A549 (cell line): Measurements from ENCODE around the gene RYR3. TPM values are rescaled to one million over a fixed set of nuclear protein-coding genes. Genes with fewer than 3 reads are reported as not detected.

Experiments
- ATAC-seq, 2 experiments: fragments of 200-7000 bp in 1 of 2; fragments of >200 bp in 1 of 2; cut with Nextera tagmentation in 1 of 2; cut with Tn5 transposase in 1 of 2; 3 replicates each; pipeline versions ENCODE4 v1.8.0 to v1.9.1; 2018 to 2020; ENCODE audit warnings: mild to moderate bottlenecking in 1 of 2, moderate library complexity in 1 of 2
- CTCF ChIA-PET: fragments of 300-600 bp; sonication (Branson Sonifier 250); formaldehyde crosslinking; extraction: SDS; loops from one replicate; lab custom pipeline; 2021; ENCODE audit warnings: antibody characterized with exemption, inconsistent platforms; lab: Yijun Ruan, JAX
- POLR2A ChIA-PET: fragments of 350-600 bp; formaldehyde crosslinking; extraction: SDS; loops from one replicate; lab custom pipeline; 2021; ENCODE audit warnings: antibody characterized with exemption, inconsistent platforms; lab: Yijun Ruan, JAX
- DNase-seq, 2 experiments: peaks; one replicate each; pipeline versions ENCODE4 v3.0.0 to v3.0.0-alpha.2; 2011 to 2016; ENCODE audit warnings: low read depth in 1 of 2, low spot score in 1 of 2
- FAIRE-seq: peaks from 2 replicates; lab custom pipeline; 2011; peaks lifted over from hg19 to GRCh38; lab: Jason Lieb, UNC
- H3K27ac ChIP-seq, 2 experiments: fragments of >200 bp; sonication (Bioruptor Twin); formaldehyde crosslinking; 3 replicates each; pipeline ENCODE4 v1.5.1; 2016 to 2017
- H3K4me1 ChIP-seq: fragments of >200 bp; sonication (Bioruptor Twin); formaldehyde crosslinking; 3 replicates; pipeline ENCODE4 v1.6.1; 2016
- H3K4me2 ChIP-seq: fragments of >200 bp; sonication (Bioruptor Twin); formaldehyde crosslinking; 3 replicates; pipeline ENCODE4 v1.6.1; 2016
- H3K4me3 ChIP-seq: fragments of >200 bp; sonication (Bioruptor Twin); formaldehyde crosslinking; 3 replicates; pipeline ENCODE4 v1.5.1; 2016
- H3K9me3 ChIP-seq: fragments of >200 bp; sonication (Bioruptor Twin); formaldehyde crosslinking; 3 replicates; pipeline ENCODE4 v1.6.1; 2016
- ATOH8 ChIP-seq: fragments of 250-450 bp; sonication (Bioruptor Pico); IDR thresholded peaks from 2 replicates; pipeline ENCODE4 v1.5.0; 2020; ENCODE audit warnings: low read depth, mild to moderate bottlenecking, moderate library complexity
- CBX2 ChIP-seq: fragments of 200-600 bp; sonication (generic); IDR thresholded peaks from 2 replicates; pipeline ENCODE4 v1.6.1; 2016; ENCODE audit warnings: low read depth, mild to moderate bottlenecking, borderline replicate concordance
- CHD4 ChIP-seq: fragments of 200-600 bp; sonication (generic); IDR thresholded peaks from 2 replicates; pipeline ENCODE4 v1.6.1; 2016; ENCODE audit warnings: antibody characterized with exemption, mild to moderate bottlenecking, borderline replicate concordance
- E2F6 ChIP-seq: IDR thresholded peaks from 2 replicates; pipeline ENCODE4 v1.6.1; 2012; ENCODE audit warnings: low read depth, borderline replicate concordance
- EHMT2 ChIP-seq: fragments of 200-600 bp; sonication (generic); IDR thresholded peaks from 2 replicates; pipeline ENCODE4 v1.6.1; 2016; ENCODE audit warnings: antibody characterized with exemption, low read depth, mild to moderate bottlenecking, moderate library complexity
- ELK1 ChIP-seq: fragments of 150-350 bp; IDR thresholded peaks from 2 replicates; pipeline ENCODE4 v1.6.1; 2014; ENCODE audit warnings: low read depth, mild to moderate bottlenecking, low read length
- ESRRA ChIP-seq: fragments of 150-350 bp; IDR thresholded peaks from 2 replicates; pipeline ENCODE4 v1.6.1; 2014; ENCODE audit warnings: mild to moderate bottlenecking, low read length, borderline replicate concordance
- FOSL2 ChIP-seq, 2 experiments: fragments of 450-650 bp in 1 of 2; fragments of >200 bp in 1 of 2; sonication (Bioruptor Twin) in 1 of 2; formaldehyde crosslinking; IDR thresholded peaks; 2 replicates each; pipeline versions ENCODE4 v1.5.0 to v1.6.1; 2016 to 2020; ENCODE audit warnings: mild to moderate bottlenecking in 1 of 2, moderate library complexity in 1 of 2
- HDAC2 ChIP-seq: fragments of 200-600 bp; sonication (generic); IDR thresholded peaks from 2 replicates; pipeline ENCODE4 v1.6.1; 2016
- HES2 ChIP-seq: fragments of >200 bp; sonication (Bioruptor Twin); formaldehyde crosslinking; IDR thresholded peaks from 2 replicates; pipeline ENCODE4 v1.6.1; 2016
- JUNB ChIP-seq: fragments of >200 bp; sonication (Bioruptor Twin); formaldehyde crosslinking; IDR thresholded peaks from 2 replicates; pipeline ENCODE4 v1.6.1; 2016
- KDM5A ChIP-seq: fragments of 200-600 bp; sonication (generic); IDR thresholded peaks from 2 replicates; pipeline ENCODE4 v1.6.1; 2016; ENCODE audit warnings: antibody characterized with exemption, mild to moderate bottlenecking
- MAFK ChIP-seq: fragments of 450-650 bp; IDR thresholded peaks from 2 replicates; pipeline ENCODE4 v1.6.1; 2014; ENCODE audit not compliant: partially characterized antibody
- MAX ChIP-seq: IDR thresholded peaks from 2 replicates; pipeline ENCODE4 v1.6.1; 2012
- MAZ ChIP-seq: fragments of 150-350 bp; IDR thresholded peaks from 2 replicates; pipeline ENCODE4 v1.6.1; 2014; ENCODE audit warnings: antibody characterized with exemption, low read depth, low read length, borderline replicate concordance
- MYC ChIP-seq: IDR thresholded peaks from 2 replicates; pipeline ENCODE4 v1.6.1; 2012; ENCODE audit warnings: mild to moderate bottlenecking, inconsistent platforms, low read length, improper control_type of control experiment, borderline replicate concordance
- NPAS2 ChIP-seq: fragments of 250-450 bp; sonication (Bioruptor Pico); IDR thresholded peaks from 2 replicates; pipeline ENCODE4 v1.8.0; 2022; ENCODE audit warnings: mild to moderate bottlenecking, moderate library complexity, borderline replicate concordance
- NR3C1 ChIP-seq: fragments of >200 bp; sonication (Bioruptor Twin); formaldehyde crosslinking; IDR thresholded peaks from 3 replicates; pipeline ENCODE4 v1.6.1; 2017
- POLR2AphosphoS2 ChIP-seq: conservative IDR thresholded peaks from 2 replicates; pipeline ENCODE4 v1.6.1; 2012; ENCODE audit warnings: low read length, improper control_type of control experiment, inconsistent platforms
- RFX5 ChIP-seq: fragments of 450-650 bp; IDR thresholded peaks from 2 replicates; pipeline ENCODE4 v1.7.1; 2014; ENCODE audit warnings: antibody characterized with exemption, mild to moderate bottlenecking, moderate library complexity
- RNF2 ChIP-seq: fragments of 200-600 bp; sonication (generic); IDR thresholded peaks from 2 replicates; pipeline ENCODE4 v1.6.1; 2016; ENCODE audit warnings: low read depth, mild to moderate bottlenecking, antibody characterized with exemption, moderate library complexity, borderline replicate concordance
- SMC3 ChIP-seq: fragments of >200 bp; sonication (Bioruptor Twin); formaldehyde crosslinking; IDR thresholded peaks from 3 replicates; pipeline ENCODE4 v1.6.1; 2018; ENCODE audit warnings: inconsistent platforms
- SREBF2 ChIP-seq: fragments of 450-650 bp; IDR thresholded peaks from 2 replicates; pipeline ENCODE4 v1.6.1; 2014; ENCODE audit warnings: mild to moderate bottlenecking, moderate library complexity
- TFCP2L1 ChIP-seq: fragments of 250-450 bp; sonication (Bioruptor Pico); IDR thresholded peaks from 2 replicates; pipeline ENCODE4 v1.5.0; 2021; ENCODE audit warnings: mild to moderate bottlenecking
- ZC3H11A ChIP-seq: fragments of 450-650 bp; IDR thresholded peaks from 2 replicates; pipeline ENCODE4 v1.6.1; 2014; ENCODE audit warnings: antibody characterized with exemption, mild to moderate bottlenecking
- WGBS: methylation state at CpG from one replicate; pipeline ENCODE4 v1.1.6; 2017; ENCODE audit errors: missing lambda C conversion rate; 5-methylcytosine and 5-hydroxymethylcytosine counted together
- polyA plus RNA-seq, 4 experiments: library from polyadenylated mRNA; depleted of rRNA in 3 of 4; stranded (reverse); fragments of >200 nt; fragmentation: RNase III in 1 of 4; extraction: RNeasy Plus Mini Kit Qiagen cat#74134 plus additional on column Dnase treatment in 1 of 4; gene quantifications; 2 replicates in 3 of 4; 3 replicates in 1 of 4; pipeline ENCODE4 v1.2.3, GENCODE V29; 2011 to 2017

The RYR3 gene
- polyA plus RNA-seq, 2 of the 4 experiments (the other 2 are of a cell fraction) = 0.03 TPM; not detected in 1

DNA sequence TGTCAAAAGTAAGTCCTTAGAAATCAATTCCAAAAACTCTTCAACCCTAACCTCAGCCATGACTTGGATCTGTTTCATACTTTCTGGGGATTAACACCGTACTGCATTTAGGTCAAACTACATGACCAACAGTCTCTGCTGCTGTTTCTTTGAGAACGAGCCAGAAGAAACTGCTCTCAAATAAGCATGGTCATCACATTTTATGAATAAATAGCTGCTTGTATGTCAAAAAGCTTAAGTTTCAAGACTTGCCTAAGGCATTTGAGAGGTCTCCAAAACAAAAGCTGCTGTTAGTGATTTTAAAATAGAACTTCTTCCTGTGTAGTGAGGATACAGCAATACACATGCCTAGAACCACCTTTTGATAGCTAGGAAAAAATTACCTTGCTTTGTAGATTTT lies 491.2 kb downstream of the RYR3 start:
- Histone ChIP-seq H3K4me3 (no peak overlapping the region), H3K9me3 (peaks cover 6% of the 10 kb centered on the region; the same call in 1 of the 3 replicates), H3K4me2 (no peak overlapping the region), H3K4me1 (no peaks in the 10 kb centered on the region), H3K27ac (no peak overlapping the region)
- WGBS = 41% methylated on average over 2 of the region's 2 CpGs
- POLR2A ChIA-PET = no interaction called here
- FAIRE-seq = peak; percentile 18
- CTCF ChIA-PET = interaction anchor here (0.6 to 1.0 kb wide), 5 partner anchors 17 to 852 kb away, joined by 3 to 4 read pairs (median 3); no protein-coding TSS in a partner anchor
- ATAC-seq = no peak
- no peak for DNase-seq
- TF ChIP-seq KDM5A (no peak), MAFK (peak; percentile 83)
- TF ChIP-seq, all 56 proteins: peak for 1

DNA sequence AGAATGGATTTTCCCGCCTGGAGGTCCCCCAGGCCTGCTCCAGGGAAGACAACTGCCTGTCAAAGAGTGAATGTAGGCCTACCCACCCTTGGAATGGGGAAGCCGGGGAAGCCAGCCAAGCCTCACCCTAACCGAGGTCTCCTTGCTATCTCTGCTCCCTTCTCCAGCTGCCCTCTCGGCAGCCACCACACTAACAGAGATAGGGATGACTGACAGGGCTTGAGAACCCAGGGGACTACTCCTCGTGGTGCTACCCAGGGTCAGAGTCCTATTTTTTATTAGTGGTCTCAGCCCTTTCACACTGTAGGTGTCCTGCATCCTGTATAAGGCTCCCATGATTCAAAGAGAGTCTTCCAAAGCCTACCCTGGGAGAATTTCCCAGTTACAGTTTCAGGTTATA lies 496.9 kb downstream of the RYR3 start:
- no peaks in the 10 kb centered on the region for H3K4me1 ChIP-seq
- no peak for TF ChIP-seq MYC
- no peak for TF ChIP-seq POLR2AphosphoS2
- TF ChIP-seq NR3C1 = no peak
- H3K27ac ChIP-seq = no peak overlapping the region
- peaks cover 16% of the 10 kb centered on the region; the same call in 2 of the 3 replicates for H3K9me3 ChIP-seq
- 18% methylated on average over 5 of the region's 5 CpGs for WGBS
- POLR2A ChIA-PET = no interaction called here
- ATAC-seq (no peak; a peak in 1 of 6 replicates), DNase-seq (no peak), FAIRE-seq (no peak)
- no peak overlapping the region for H3K4me2 ChIP-seq
- CTCF ChIA-PET = no interaction called here
- no peak overlapping the region for H3K4me3 ChIP-seq

- Histone ChIP-seq H3K27ac (no peak overlapping the region), H3K4me3 (no peak overlapping the region), H3K4me2 (no peak overlapping the region), H3K9me3 (peaks cover 12% of the 10 kb centered on the region; the same call in 2 of the 3 replicates), H3K4me1 (no peaks in the 10 kb centered on the region)
- TF ChIP-seq CBX2 (no peak), FOSL2 (IDR thresholded peaks at IDR 0.05) (no peak), FOSL2 (CRISPR knock-in tag; IDR thresholded peaks at IDR 0.05) (no peak), E2F6 (no peak), SREBF2 (no peak), TFCP2L1 (CRISPR knock-in tag) (no peak), HES2 (no peak), EHMT2 (no peak), ESRRA (no peak), MAX (no peak), RNF2 (no peak), CHD4 (no peak), ATOH8 (CRISPR knock-in tag) (no peak), RFX5 (no peak), HDAC2 (no peak), ZC3H11A (no peak), JUNB (no peak), MAZ (no peak), NPAS2 (CRISPR knock-in tag) (no peak), SMC3 (no peak), ELK1 (no peak)
- ChIA-PET CTCF (interaction anchor here (0.9 to 1.9 kb wide), 2 partner anchors 14 to 37 kb away, joined by 4 to 6 read pairs; no protein-coding TSS in a partner anchor), POLR2A (no interaction called here)
- DNase-seq (no peak), FAIRE-seq (no peak), ATAC-seq (no peak)
- WGBS = 46% methylated on average over 10 of the region's 10 CpGs
Measured at GRCh38 chr15:33808720-33809457, 498.1 kb downstream of the RYR3 start.
